Measurements from ENCODE around the gene SUN3.

GRCh38 chr7:47937711-47938573, 91.0 kb downstream of the SUN3 start:
- TF ChIP-seq POLR2AphosphoS5 (IDR thresholded peaks at IDR 0.05; ENCODE audit: low read depth, low read length) (no peak), POLR2A (IDR thresholded peaks at IDR 0.05; ENCODE audit: low read depth, low read length) (no peak), TAF1 (IDR thresholded peaks at IDR 0.05; ENCODE audit: low read depth, low read length) (no peak), SPI1 (IDR thresholded peaks at IDR 0.05; ENCODE audit: low read depth, low read length) (peak; percentile 91), PAX5 (IDR thresholded peaks at IDR 0.05; ENCODE audit: insufficient read depth, low read length, severe bottlenecking) (no peak)

Measured in GM12891 (cell line).